Measurements from ENCODE around the gene LYZ.

- TF ChIP-seq MAX (IDR thresholded peaks at IDR 0.05; ENCODE audit: insufficient read depth, insufficient read length) (no peak), CTCF (IDR thresholded peaks at IDR 0.05; ENCODE audit: extremely low read depth in 1 of 2, insufficient read depth in 1 of 2, low read depth in 1 of 2, low read length in 2 of 2) (no peak), POLR2AphosphoS5 (IDR thresholded peaks at IDR 0.05; ENCODE audit: insufficient read depth, low read depth, low read length) (no peak), JUN (IDR thresholded peaks at IDR 0.05; ENCODE audit: borderline replicate concordance, insufficient read depth, insufficient read length, low read depth) (no peak), POLR2A (IDR thresholded peaks at IDR 0.05; ENCODE audit: low read depth, low read length) (no peak), MYC (IDR thresholded peaks at IDR 0.05; ENCODE audit: low read depth, low read length) (no peak)
Measured at GRCh38 chr12:69366796-69367195, 18.6 kb downstream of the LYZ start.
